Measurements from ENCODE around the gene ESR2.

DNA sequence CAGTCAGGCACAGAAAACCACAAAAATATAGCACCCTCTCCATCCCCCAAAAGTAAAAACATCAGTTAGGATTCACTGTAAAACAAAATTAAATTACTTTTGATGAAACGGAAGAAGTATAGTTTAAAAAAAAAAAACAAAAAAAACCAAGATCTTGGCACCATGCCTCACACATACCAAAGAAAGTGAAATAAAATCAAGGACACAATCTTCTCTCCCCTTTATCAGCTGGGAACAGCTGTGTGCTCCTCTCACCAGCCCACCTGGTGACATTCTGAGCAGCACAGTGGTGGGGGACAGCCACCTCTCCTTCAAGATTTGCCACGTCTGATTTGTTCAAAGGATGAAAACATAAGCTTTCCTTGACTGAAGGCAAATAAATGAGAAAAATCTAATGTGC, 55.5 kb downstream of the ESR2 start:
- TF ChIP-seq, protein P1, sequence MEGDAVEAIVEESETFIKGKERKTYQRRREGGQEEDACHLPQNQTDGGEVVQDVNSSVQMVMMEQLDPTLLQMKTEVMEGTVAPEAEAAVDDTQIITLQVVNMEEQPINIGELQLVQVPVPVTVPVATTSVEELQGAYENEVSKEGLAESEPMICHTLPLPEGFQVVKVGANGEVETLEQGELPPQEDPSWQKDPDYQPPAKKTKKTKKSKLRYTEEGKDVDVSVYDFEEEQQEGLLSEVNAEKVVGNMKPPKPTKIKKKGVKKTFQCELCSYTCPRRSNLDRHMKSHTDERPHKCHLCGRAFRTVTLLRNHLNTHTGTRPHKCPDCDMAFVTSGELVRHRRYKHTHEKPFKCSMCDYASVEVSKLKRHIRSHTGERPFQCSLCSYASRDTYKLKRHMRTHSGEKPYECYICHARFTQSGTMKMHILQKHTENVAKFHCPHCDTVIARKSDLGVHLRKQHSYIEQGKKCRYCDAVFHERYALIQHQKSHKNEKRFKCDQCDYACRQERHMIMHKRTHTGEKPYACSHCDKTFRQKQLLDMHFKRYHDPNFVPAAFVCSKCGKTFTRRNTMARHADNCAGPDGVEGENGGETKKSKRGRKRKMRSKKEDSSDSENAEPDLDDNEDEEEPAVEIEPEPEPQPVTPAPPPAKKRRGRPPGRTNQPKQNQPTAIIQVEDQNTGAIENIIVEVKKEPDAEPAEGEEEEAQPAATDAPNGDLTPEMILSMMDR (IDR thresholded peaks at IDR 0.05; ENCODE audit: poor library complexity) = no peak
- TF ChIP-seq EZH2 (IDR thresholded peaks at IDR 0.05; ENCODE audit: borderline replicate concordance) (no peak), EZH2phosphoT487 (IDR thresholded peaks at IDR 0.05; ENCODE audit: low read depth, severe bottlenecking, unreplicated experiment) (no peak)

Measured in hepatocyte (in vitro differentiated cells).